Omental fat pad (tissue), 4 donors: ENCODE measurements around the gene HHEX. TPM values are rescaled to one million over a fixed set of nuclear protein-coding genes. Genes with fewer than 3 reads are reported as not detected.

Source experiments
- ATAC-seq: fragments of 150-250 bp; one replicate; pipeline ENCODE4 v1.9.1; 2016; ENCODE audit warnings: mild to moderate bottlenecking, moderate library complexity; ENCODE audit not compliant: low FRiP score
- DNase-seq: peaks from one replicate; pipeline ENCODE4 v3.0.0-alpha.2; 2019; ENCODE audit warnings: low spot score
- CTCF ChIP-seq, 3 donors: fragments of 450-650 bp; IDR thresholded peaks; one replicate each; pipeline ENCODE4 v1.5.1; 2016 to 2017; ENCODE audit warnings: antibody characterized with exemption in 3 of 3, mild to moderate bottlenecking in 3 of 3, moderate library complexity in 2 of 3
- total RNA-seq, 4 donors: library from RNA; depleted of rRNA; stranded (reverse); fragments of >200 nt; gene quantifications; one replicate each; pipeline ENCODE4 v1.1.0, GENCODE V29; 2016

HHEX gene
- total RNA-seq, 4 donors from 2014 or later, result 1.7 to 20.0 (median 10.3) TPM

DNA sequence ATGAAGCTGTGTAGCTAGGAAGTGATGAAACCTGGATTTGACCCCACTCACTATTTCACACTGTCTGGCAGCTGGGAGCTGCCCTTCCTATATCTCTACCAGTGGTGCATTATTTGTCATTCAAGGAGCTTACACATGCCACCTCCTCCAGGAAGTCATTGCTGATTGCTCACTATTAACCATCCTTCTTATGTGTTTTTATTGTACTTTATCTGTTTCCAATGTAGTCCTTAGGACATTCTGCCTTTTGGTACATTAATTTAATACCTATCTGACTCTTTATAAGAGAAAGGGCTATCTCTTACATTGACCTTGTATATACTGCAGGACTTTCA lies 31.0 kb downstream of the HHEX start:
- no peak for ATAC-seq
- TF ChIP-seq CTCF (IDR thresholded peaks at IDR 0.05), result no peak
- DNase-seq, result no peak

GRCh38 chr10:92722349-92722748 lies 32.6 kb downstream of the HHEX start:
- ATAC-seq, result no peak
- no peak for TF ChIP-seq CTCF (IDR thresholded peaks at IDR 0.05)
- no peak for DNase-seq

DNA sequence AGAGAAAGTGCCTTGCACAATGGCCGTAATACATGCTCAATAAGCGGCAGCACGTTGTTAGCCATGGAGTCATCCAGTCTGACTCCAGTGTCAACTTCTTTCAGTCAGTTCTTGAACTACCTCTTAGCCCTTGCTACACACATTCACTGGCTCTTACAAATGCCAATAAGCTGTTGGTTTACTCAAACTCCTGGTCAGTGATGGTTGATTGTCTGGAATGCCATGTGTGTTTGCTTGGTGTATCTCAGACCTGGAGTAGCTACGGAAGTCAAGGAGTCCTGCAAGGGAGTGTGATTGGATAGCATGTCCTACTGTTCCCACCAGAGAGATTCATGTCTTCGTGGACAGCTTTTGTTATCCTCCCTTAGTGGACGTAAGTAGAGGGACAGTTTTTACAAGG lies 37.4 kb downstream of the HHEX start:
- ATAC-seq (no peak), DNase-seq (no peak)
- no peak for TF ChIP-seq CTCF (IDR thresholded peaks at IDR 0.05)

- no peak for DNase-seq
- TF ChIP-seq CTCF (IDR thresholded peaks at IDR 0.05), result no peak
- no peak for ATAC-seq
Observed at GRCh38 chr10:92727550-92727949, 37.8 kb downstream of the HHEX start.

DNA sequence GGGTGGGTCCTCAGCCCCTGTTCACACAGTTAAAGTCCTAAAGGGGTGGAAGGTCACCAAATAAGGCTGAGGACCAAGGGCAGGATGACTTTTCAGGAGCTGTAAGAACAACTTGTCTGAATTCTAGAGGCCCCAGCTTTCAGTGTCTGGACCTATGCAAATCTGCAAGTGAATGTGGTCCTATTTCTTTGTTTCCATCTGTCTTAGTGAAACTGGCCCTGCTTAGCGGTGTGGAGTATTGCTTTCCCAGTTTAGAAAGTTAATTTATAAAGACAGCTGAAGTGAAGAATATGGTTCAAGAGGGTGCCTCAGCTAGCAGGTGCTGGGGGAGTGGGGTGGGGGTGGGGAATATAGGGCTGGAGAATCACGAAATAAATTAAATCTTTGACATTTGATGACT lies 40.1 kb downstream of the HHEX start:
- no peak for DNase-seq
- no peak for TF ChIP-seq CTCF (IDR thresholded peaks at IDR 0.05)
- no peak for ATAC-seq

- TF ChIP-seq CTCF (IDR thresholded peaks at IDR 0.05), result no peak
- no peak for ATAC-seq
- DNase-seq, result no peak
Observed at GRCh38 chr10:92732958-92733357, 43.2 kb downstream of the HHEX start.

- ATAC-seq, result no peak
- DNase-seq, result no peak
- no peak for TF ChIP-seq CTCF (IDR thresholded peaks at IDR 0.05)
Observed at GRCh38 chr10:92734301-92734700, 44.5 kb downstream of the HHEX start.
